Mesendoderm (in vitro differentiated cells): ENCODE results near the gene ARMC2.

Experiments used
- DNase-seq: peaks from one replicate; pipeline ENCODE4 v3.0.0; 2013
- H2AK5ac ChIP-seq: 2 replicates; pipeline ENCODE4 v1.6.1; 2013; ENCODE audit warnings: low read length, inconsistent platforms
- H2BK120ac ChIP-seq: 2 replicates; pipeline ENCODE4 v1.6.1; 2013; ENCODE audit warnings: low read depth, mild to moderate bottlenecking, low read length, moderate library complexity, mixed read lengths
- H2BK15ac ChIP-seq: replicated peaks from 2 replicates; pipeline ENCODE4 v1.6.1; 2013; ENCODE audit warnings: low read depth, mild to moderate bottlenecking, moderate library complexity
- H2BK5ac ChIP-seq: 2 replicates; pipeline ENCODE4 v1.6.1; 2013; ENCODE audit warnings: low read length, inconsistent platforms
- H3K18ac ChIP-seq: 2 replicates; pipeline ENCODE4 v1.6.1; 2013; ENCODE audit warnings: mild to moderate bottlenecking, low read length, mixed read lengths
- H3K23ac ChIP-seq: one replicate; pipeline ENCODE4 v1.6.1; 2013; ENCODE audit warnings: low read length
- H3K27ac ChIP-seq: 2 replicates; pipeline ENCODE4 v1.5.1; 2013; ENCODE audit warnings: low read depth, mild to moderate bottlenecking, inconsistent platforms, low read length, moderate library complexity
- H3K27me3 ChIP-seq: 2 replicates; pipeline ENCODE4 v1.6.1; 2013; ENCODE audit warnings: low read length, control low read depth, mild to moderate bottlenecking, inconsistent platforms; ENCODE audit not compliant: insufficient read depth, poor library complexity
- H3K36me3 ChIP-seq: 2 replicates; pipeline ENCODE4 v1.6.1; 2013; ENCODE audit warnings: low read length, inconsistent platforms; ENCODE audit not compliant: control insufficient read depth, insufficient read depth
- H3K4ac ChIP-seq: one replicate; pipeline ENCODE4 v1.6.1; 2013; ENCODE audit warnings: low read depth, mild to moderate bottlenecking, low read length, moderate library complexity
- H3K4me1 ChIP-seq: 2 replicates; pipeline ENCODE4 v1.6.1; 2013; ENCODE audit warnings: low read depth, low read length, inconsistent platforms; ENCODE audit not compliant: control insufficient read depth
- H3K4me2 ChIP-seq: 2 replicates; pipeline ENCODE4 v1.6.1; 2013; ENCODE audit warnings: low read length
- H3K4me3 ChIP-seq: 2 replicates; pipeline ENCODE4 v1.5.1; 2013; ENCODE audit warnings: mild to moderate bottlenecking, low read length
- H3K56ac ChIP-seq: one replicate; pipeline ENCODE4 v1.6.1; 2013; ENCODE audit warnings: low read length
- H3K79me1 ChIP-seq: 2 replicates; pipeline ENCODE4 v1.6.1; 2013; ENCODE audit warnings: low read length, inconsistent platforms
- H3K79me2 ChIP-seq: 2 replicates; pipeline ENCODE4 v1.6.1; 2013; ENCODE audit warnings: mild to moderate bottlenecking, low read length; ENCODE audit not compliant: control insufficient read depth, insufficient read depth
- H3K9ac ChIP-seq: 2 replicates; pipeline ENCODE4 v1.6.1; 2013; ENCODE audit warnings: low read length, inconsistent platforms
- H4K5ac ChIP-seq: one replicate; pipeline ENCODE4 v1.6.1; 2013; ENCODE audit warnings: low read length
- H4K8ac ChIP-seq: one replicate; pipeline ENCODE4 v1.6.1; 2013; ENCODE audit warnings: low read depth, mild to moderate bottlenecking, control low read depth, low read length, moderate library complexity
- WGBS: extraction: QIAGEN DNeasy Blood & Tissue Kit; methylation state at CpG from one replicate; pipeline ENCODE4 v1.1.7; 2013; ENCODE audit warnings: low lambda C conversion rate, missing lambda C conversion rate; ENCODE audit not compliant: insufficient coverage; ENCODE audit errors: extremely low coverage; 5-methylcytosine and 5-hydroxymethylcytosine counted together

ARMC2 gene

GRCh38 chr6:108953681-108954080 is 105.5 kb downstream of the ARMC2 start:
- no peaks in the 10 kb centered on the region for H3K27me3 ChIP-seq
- H2BK5ac ChIP-seq, result no peak overlapping the region
- no peak overlapping the region for H3K27ac ChIP-seq
- no peak overlapping the region for H4K8ac ChIP-seq
- H2BK120ac ChIP-seq, result no peak overlapping the region
- no peak overlapping the region for H3K4me3 ChIP-seq
- H3K56ac ChIP-seq, result no peak overlapping the region
- H3K4me1 ChIP-seq, result no peaks in the 10 kb centered on the region
- H3K4me2 ChIP-seq, result no peak overlapping the region
- H2BK15ac ChIP-seq, result no peak overlapping the region
- H4K5ac ChIP-seq, result no peak overlapping the region
- H3K9ac ChIP-seq, result no peak overlapping the region
- DNase-seq, result no peak
- H3K23ac ChIP-seq, result no peak overlapping the region
- H3K4ac ChIP-seq, result no peak overlapping the region
- H3K36me3 ChIP-seq, result no peaks in the 10 kb centered on the region
- H3K18ac ChIP-seq, result no peak overlapping the region
- H2AK5ac ChIP-seq, result no peak overlapping the region
- H3K79me1 ChIP-seq, result no peaks in the 10 kb centered on the region
- H3K79me2 ChIP-seq, result no peaks in the 10 kb centered on the region

GRCh38 chr6:108955329-108955949 is 107.2 kb downstream of the ARMC2 start:
- H2BK5ac ChIP-seq, result no peak overlapping the region
- H3K36me3 ChIP-seq, result no peaks in the 10 kb centered on the region
- no peak overlapping the region for H2BK120ac ChIP-seq
- no peak overlapping the region for H4K8ac ChIP-seq
- H3K27ac ChIP-seq, result no peak overlapping the region
- no peaks in the 10 kb centered on the region for H3K79me2 ChIP-seq
- H3K4me2 ChIP-seq, result no peak overlapping the region
- H3K23ac ChIP-seq, result no peak overlapping the region
- no peak overlapping the region for H3K9ac ChIP-seq
- H3K18ac ChIP-seq, result no peak overlapping the region
- H4K5ac ChIP-seq, result no peak overlapping the region
- no peaks in the 10 kb centered on the region for H3K27me3 ChIP-seq
- no peaks in the 10 kb centered on the region for H3K79me1 ChIP-seq
- no CpG with 5 or more reads among the region's 15 CpGs for WGBS
- H3K56ac ChIP-seq, result no peak overlapping the region
- no peak overlapping the region for H3K4me3 ChIP-seq
- no peak overlapping the region for H2BK15ac ChIP-seq
- no peak overlapping the region for H2AK5ac ChIP-seq
- no peaks in the 10 kb centered on the region for H3K4me1 ChIP-seq
- H3K4ac ChIP-seq, result no peak overlapping the region
- DNase-seq, result no peak

GRCh38 chr6:108957221-108957620 is 109.0 kb downstream of the ARMC2 start:
- Histone ChIP-seq H4K8ac (no peak overlapping the region), H4K5ac (no peak overlapping the region), H3K27ac (no peak overlapping the region), H3K23ac (no peak overlapping the region), H2BK120ac (no peak overlapping the region), H3K27me3 (no peaks in the 10 kb centered on the region), H3K56ac (no peak overlapping the region), H3K79me1 (no peaks in the 10 kb centered on the region), H3K4me3 (no peak overlapping the region), H3K79me2 (no peaks in the 10 kb centered on the region), H3K9ac (no peak overlapping the region), H2BK15ac (no peak overlapping the region), H3K4ac (no peak overlapping the region), H2AK5ac (no peak overlapping the region), H3K36me3 (no peaks in the 10 kb centered on the region), H3K4me1 (no peaks in the 10 kb centered on the region), H3K18ac (no peak overlapping the region), H2BK5ac (no peak overlapping the region), H3K4me2 (no peak overlapping the region)
- WGBS, result no CpG with 5 or more reads among the region's 4 CpGs
- no peak for DNase-seq

GRCh38 chr6:108958900-108959770 is 110.9 kb downstream of the ARMC2 start:
- Histone ChIP-seq H3K18ac (no peak overlapping the region), H4K5ac (no peak overlapping the region), H3K79me2 (no peaks in the 10 kb centered on the region), H2BK15ac (no peak overlapping the region), H3K56ac (no peak overlapping the region), H2BK120ac (no peak overlapping the region), H3K4ac (no peak overlapping the region), H4K8ac (no peak overlapping the region), H2BK5ac (no peak overlapping the region), H3K23ac (no peak overlapping the region), H3K4me2 (no peak overlapping the region), H3K27ac (no peak overlapping the region), H3K79me1 (no peaks in the 10 kb centered on the region), H2AK5ac (no peak overlapping the region), H3K4me1 (no peaks in the 10 kb centered on the region), H3K4me3 (no peak overlapping the region), H3K9ac (no peak overlapping the region), H3K36me3 (no peaks in the 10 kb centered on the region), H3K27me3 (no peaks in the 10 kb centered on the region)
- WGBS, result no CpG with 5 or more reads among the region's 10 CpGs
- no peak for DNase-seq

GRCh38 chr6:108959972-108960582 is 111.9 kb downstream of the ARMC2 start:
- no peak overlapping the region for H3K4me3 ChIP-seq
- no peak overlapping the region for H2BK120ac ChIP-seq
- no peak overlapping the region for H4K8ac ChIP-seq
- H3K27ac ChIP-seq, result no peak overlapping the region
- no peak overlapping the region for H3K56ac ChIP-seq
- H3K4me2 ChIP-seq, result no peak overlapping the region
- no peaks in the 10 kb centered on the region for H3K27me3 ChIP-seq
- no peak overlapping the region for H3K4ac ChIP-seq
- no peak overlapping the region for H3K23ac ChIP-seq
- no peaks in the 10 kb centered on the region for H3K36me3 ChIP-seq
- no peak overlapping the region for H2BK5ac ChIP-seq
- DNase-seq, result no peak
- H3K79me1 ChIP-seq, result no peaks in the 10 kb centered on the region
- no peak overlapping the region for H2BK15ac ChIP-seq
- H2AK5ac ChIP-seq, result no peak overlapping the region
- H3K9ac ChIP-seq, result no peak overlapping the region
- H3K4me1 ChIP-seq, result no peaks in the 10 kb centered on the region
- H4K5ac ChIP-seq, result no peak overlapping the region
- H3K18ac ChIP-seq, result no peak overlapping the region
- no peaks in the 10 kb centered on the region for H3K79me2 ChIP-seq
- no CpG with 5 or more reads among the region's 10 CpGs for WGBS
